ENCODE data around the gene TMC5.
"Not testable (repeated sequence)": the region's sequence is repeated elsewhere in the genome, so short reads cannot be mapped to it uniquely, and the experiment has no call there.

The TMC5 gene, protein sequence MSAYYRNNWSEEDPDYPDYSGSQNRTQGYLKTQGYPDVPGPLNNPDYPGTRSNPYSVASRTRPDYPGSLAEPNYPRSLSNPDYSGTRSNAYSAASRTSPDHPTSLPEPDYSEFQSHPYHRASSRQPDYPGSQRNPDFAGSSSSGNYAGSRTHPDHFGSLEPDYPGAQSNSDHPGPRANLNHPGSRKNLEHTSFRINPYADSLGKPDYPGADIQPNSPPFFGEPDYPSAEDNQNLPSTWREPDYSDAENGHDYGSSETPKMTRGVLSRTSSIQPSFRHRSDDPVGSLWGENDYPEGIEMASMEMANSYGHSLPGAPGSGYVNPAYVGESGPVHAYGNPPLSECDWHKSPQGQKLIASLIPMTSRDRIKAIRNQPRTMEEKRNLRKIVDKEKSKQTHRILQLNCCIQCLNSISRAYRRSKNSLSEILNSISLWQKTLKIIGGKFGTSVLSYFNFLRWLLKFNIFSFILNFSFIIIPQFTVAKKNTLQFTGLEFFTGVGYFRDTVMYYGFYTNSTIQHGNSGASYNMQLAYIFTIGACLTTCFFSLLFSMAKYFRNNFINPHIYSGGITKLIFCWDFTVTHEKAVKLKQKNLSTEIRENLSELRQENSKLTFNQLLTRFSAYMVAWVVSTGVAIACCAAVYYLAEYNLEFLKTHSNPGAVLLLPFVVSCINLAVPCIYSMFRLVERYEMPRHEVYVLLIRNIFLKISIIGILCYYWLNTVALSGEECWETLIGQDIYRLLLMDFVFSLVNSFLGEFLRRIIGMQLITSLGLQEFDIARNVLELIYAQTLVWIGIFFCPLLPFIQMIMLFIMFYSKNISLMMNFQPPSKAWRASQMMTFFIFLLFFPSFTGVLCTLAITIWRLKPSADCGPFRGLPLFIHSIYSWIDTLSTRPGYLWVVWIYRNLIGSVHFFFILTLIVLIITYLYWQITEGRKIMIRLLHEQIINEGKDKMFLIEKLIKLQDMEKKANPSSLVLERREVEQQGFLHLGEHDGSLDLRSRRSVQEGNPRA

DNA sequence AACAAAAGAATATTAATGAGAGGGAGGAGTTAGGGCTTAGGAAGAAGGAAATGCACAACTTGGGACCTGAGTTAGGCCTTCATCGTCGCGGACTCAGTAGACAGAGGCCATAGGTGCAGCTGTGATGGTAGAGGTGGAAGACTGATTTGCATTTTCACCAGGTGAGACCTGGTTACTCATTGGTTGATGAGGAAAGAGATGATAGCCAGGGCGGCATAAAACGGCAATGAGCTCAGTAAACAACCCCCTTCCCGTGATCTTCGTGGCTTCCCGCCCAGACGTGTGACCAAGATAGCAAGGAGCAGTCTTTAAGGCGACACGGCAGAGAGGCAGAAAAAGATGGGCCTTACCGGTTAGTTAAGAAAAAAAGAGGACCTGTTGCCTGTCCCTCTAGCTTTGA is at the start of gene TMC5:
TSS of gene TMC5 (plus strand) at position 244 of the 400 bp plus-strand sequence. CDS start 22,156 bp downstream, outside the sequence.
- DNase-seq = peak; percentile 87

- DNase-seq = not testable (repeated sequence)
These were observed 45.1 kb upstream of the TMC5 start for GRCh38 chr16:19372541-19372940.

DNA sequence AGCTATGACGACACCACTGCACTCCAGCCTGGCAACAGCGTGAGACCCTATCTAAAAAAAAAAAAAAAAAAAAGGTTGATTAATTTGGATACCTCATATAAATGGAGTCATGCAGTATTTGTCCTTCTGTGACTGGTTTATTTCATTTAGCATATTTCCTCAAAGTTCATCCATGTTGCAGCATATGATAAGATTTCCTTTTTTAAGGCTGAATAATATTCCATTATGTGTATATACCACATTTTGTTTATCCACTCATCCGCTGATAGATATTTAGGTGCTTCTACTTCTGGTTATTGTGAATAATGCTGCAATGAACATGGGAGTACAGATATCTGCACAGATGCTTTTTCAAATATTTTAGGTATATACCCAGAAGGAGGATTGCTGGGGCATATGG is 43.3 kb upstream of the TMC5 start:
- DNase-seq = no peak

GRCh38 chr16:19375561-19376158 is 42.0 kb upstream of the TMC5 start:
- peak; percentile 34 for DNase-seq

DNA sequence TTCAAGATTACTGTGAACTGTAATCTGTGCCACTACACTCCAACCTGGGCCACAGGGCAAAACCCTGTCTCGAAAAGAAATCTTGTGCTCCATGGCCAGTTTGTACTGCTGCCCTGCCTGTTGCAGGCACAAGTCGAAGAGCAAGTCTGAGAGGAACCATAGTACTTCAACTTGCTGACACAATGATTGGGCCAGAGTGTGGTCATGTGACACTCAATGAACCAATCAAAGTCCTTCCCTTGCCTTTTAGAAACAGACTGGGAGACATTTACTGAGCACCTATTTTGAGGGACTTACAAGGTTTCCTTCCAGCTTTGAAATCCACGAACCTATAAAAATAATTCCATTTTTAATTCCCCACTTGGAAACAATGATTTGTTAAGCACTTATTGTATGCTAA is 39.8 kb upstream of the TMC5 start:
- no peak for DNase-seq

DNA sequence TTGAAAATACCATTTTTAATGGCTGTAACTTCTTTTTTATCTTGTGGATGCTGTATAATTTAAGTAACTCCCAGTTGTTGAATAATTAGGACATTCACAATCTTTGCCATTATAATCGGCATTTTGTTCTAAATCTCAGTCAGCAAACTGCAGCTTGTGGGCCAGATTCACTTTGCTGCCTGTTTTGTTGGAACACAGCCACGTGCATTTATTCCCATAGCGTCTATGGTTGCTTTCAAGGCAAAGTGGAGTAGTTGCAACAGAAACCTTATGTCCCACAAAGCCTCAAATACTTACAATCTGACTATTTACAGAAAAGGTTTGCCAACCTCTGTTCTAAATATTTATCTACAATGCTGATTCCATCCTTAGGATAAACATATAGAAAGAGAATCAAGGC is 39.2 kb upstream of the TMC5 start:
- no peak for DNase-seq

GRCh38 chr16:19379838-19380237 is 37.8 kb upstream of the TMC5 start:
- no peak for DNase-seq

GRCh38 chr16:19380328-19380727 is 37.4 kb upstream of the TMC5 start:
- no peak for DNase-seq

DNA sequence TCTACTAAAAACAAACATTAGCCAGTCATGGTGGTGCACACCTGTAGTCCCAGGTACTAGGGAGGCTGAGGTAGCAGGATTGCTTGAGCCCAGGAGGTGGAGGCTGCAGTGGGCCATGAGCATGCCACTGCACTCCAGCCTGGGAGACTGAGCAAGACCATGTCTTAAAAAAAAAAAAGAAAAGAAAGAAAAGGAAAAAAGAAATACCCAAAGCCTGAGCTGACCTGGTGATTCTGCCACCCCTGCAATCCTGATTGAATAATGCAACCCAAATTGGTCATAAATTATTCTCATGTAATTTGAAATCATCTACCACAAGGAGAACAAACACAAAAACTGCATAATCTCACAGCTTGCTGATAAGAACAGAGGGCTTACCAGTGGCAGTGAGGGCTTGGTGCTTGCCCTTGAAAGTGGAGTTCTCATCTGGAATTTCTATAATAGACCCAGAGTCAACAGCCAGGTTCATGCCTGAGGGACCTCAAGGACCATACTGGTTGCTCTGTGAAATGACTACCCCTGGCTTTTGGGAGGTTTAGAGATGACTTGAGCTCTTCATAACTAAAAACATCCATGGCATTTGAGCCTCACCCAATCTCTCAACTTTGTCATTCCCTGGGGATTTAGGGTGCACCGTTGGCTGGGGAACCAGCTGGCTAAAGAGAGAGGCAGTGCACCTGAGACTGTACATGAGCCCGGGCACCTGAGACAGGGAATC is 35.4 kb upstream of the TMC5 start:
- peak; percentile 85 for DNase-seq

GRCh38 chr16:19382887-19383816 is 34.5 kb upstream of the TMC5 start:
- DNase-seq = peak; percentile 94

GRCh38 chr16:19384656-19385055 is 33.0 kb upstream of the TMC5 start:
- DNase-seq = peak; percentile 92

DNA sequence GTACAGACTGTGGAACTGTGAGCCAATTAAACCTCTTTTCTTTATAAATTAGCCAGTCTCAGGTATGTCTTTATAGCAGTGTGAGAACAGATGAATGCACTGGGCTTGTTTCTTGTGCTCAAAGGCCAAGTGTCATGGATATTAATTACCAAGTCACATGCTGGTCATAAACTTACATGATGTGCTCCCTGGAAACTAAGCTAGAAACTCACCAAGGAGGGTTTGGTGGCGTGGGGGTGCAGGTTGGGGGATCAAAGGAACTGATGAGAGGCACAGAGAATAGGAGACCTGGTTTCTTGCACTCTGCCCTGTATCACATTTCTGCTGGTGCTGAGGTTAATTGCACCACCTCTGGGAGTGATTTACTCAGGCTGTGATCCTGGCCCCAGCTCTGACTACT is 31.2 kb upstream of the TMC5 start:
- DNase-seq = no peak

GRCh38 chr16:19389246-19389645 is 28.4 kb upstream of the TMC5 start:
- peak; percentile 72 for DNase-seq

DNA sequence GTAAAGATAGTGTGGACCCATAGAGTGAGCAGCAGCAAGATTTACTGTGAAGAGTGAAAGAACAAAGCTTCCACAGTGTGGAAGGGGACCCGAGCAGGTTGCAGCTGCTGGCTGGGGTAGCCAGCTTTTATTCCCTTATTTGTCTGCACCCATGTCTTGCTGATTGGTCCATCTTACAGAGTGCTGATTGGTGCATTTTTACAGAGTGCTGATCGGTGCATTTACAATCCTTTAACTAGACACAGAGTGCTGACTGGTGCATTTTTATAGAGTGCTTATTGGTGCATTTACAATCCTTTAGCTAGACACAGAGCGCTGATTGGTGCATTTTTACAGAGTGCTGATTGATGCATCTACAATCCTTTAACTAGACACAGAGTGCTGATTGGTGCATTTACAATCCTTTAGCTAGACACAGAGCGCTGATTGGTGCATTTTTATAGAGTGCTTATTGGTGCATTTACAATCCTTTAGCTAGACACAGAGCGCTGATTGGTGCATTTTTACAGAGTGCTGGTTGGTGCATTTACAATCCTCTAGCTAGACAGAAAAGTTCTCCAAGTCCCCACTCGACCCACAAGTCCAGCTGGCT is 26.4 kb upstream of the TMC5 start:
- not testable (repeated sequence) for DNase-seq

DNA sequence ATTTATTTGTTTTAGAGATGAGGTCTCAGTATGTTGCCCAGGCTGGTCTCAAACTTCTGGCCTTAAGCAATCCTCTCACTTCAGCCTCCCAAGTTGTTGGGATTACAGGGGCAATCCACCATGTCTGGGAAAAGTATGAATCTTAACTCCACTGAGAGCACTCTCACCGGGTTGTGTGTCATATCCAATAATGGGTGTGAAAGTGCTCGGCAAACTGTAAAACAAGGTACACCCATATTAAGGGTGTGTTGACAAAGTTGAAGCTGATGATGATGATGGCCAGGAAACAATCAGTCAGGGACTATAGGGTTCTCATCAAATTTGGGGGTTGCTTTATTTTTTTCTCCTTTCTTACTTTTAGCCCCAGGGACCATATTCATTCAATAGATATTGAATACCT is 25.3 kb upstream of the TMC5 start:
- DNase-seq = no peak

GRCh38 chr16:19393226-19394111 is 24.2 kb upstream of the TMC5 start:
- DNase-seq = no peak

- DNase-seq = not testable (repeated sequence)
These were observed 21.9 kb upstream of the TMC5 start for GRCh38 chr16:19395646-19396267.

DNA sequence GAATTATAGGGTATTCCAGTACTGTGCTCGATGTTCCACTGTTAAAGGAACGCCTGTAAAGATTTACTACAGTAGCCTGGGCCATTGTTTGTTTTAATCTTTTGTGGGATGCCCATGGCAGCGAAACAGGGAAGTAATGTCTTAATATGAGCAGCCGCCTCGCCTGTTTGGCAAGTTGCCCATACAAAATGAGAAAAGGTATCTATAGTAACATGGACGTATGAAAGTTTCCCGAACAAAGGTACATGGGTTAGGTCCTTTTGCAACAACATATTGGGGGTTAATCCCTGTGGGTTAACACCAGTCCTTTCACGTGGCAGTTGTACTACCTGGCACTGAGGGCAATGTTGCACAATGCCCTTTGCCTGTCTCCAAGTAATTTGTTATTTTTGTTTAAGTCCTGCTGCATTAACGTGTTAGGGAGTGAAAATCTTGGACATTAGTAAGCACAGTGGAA is 21.1 kb upstream of the TMC5 start:
- peak; percentile 98 for DNase-seq

DNA sequence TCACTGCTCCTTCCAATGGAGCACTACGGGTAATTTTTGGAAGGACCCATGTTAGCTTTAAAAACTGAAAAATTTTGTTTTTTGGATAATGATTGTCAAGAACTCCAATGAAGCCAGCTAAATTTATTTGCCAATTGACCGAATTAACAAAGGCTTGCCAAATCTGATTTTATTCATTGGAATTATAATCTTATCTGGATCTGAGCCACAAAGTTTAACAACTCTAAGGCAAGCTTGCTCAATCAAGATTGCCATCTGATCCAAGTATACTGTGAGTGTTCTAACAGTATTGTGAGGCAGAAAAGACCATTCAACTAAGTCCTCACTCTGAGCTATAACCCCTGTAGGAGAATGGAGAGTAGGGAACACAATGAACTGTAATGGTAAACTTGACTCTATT is 20.3 kb upstream of the TMC5 start:
- DNase-seq = not testable (repeated sequence)

All from NCI-H2029 treated with DMSO at 0.1 percent for 48 hours (cell line).